Testis (tissue), 3 donors: Measurements from ENCODE around the gene HMGCS2. TPM values are rescaled to one million over a fixed set of nuclear protein-coding genes. Genes with fewer than 3 reads are reported as not detected.

Source experiments
- DNase-seq: peaks from one replicate; pipeline ENCODE4 v3.0.0-alpha.2; 2019
- H3K27ac ChIP-seq, 2 donors: fragments of 200-600 bp; sonication (generic); one replicate each; pipeline ENCODE4 v1.5.1; 2019
- H3K27me3 ChIP-seq: fragments of 200-600 bp; sonication (generic); one replicate; pipeline ENCODE4 v1.5.1; 2019
- H3K36me3 ChIP-seq: fragments of 200-600 bp; sonication (generic); one replicate; pipeline ENCODE4 v1.5.1; 2017; ENCODE audit warnings: low read depth; ENCODE audit errors: missing control alignments
- H3K4me1 ChIP-seq: fragments of 200-600 bp; sonication (generic); one replicate; pipeline ENCODE4 v1.5.1; 2019
- H3K4me3 ChIP-seq, 2 donors: fragments of 200-600 bp; sonication (generic); one replicate each; pipeline ENCODE4 v1.5.1; 2017 to 2019
- H3K9me3 ChIP-seq: fragments of 200-600 bp; sonication (generic); one replicate; pipeline ENCODE4 v1.5.1; 2017
- CTCF ChIP-seq, 3 experiments: fragments of 450-650 bp in 2 of 3; fragments of 200-600 bp in 1 of 3; sonication (generic) in 1 of 3; IDR thresholded peaks; one replicate each; pipeline ENCODE4 v1.5.1; 2016 to 2019; ENCODE audit warnings: antibody characterized with exemption in 3 of 3, mild to moderate bottlenecking in 2 of 3, moderate library complexity in 1 of 3
- POLR2A ChIP-seq: fragments of 450-650 bp; IDR thresholded peaks from one replicate; pipeline ENCODE4 v1.6.1; 2017; ENCODE audit warnings: antibody characterized with exemption, mild to moderate bottlenecking, moderate library complexity
- WGBS, 2 donors: methylation state at CpG; one replicate each; pipeline ENCODE4 v1.1.5; 2018; 5-methylcytosine and 5-hydroxymethylcytosine counted together
- intact Hi-C: fragments of 100-400 bp; cut with DNase I; formaldehyde crosslinking; loops from one replicate; pipeline ENCODE4 v1.15.1; 2023; ENCODE audit warnings: low total_unique reads
- polyA plus RNA-seq: library from polyadenylated mRNA; stranded (reverse); fragments of 350-450 nt; fragmentation: Illumina TruSeq; extraction: RNeasy Lipid Tissue Mini Kit (QIAGEN cat#74804); gene quantifications from one replicate; pipeline ENCODE4 v1.2.3, GENCODE V29; 2014; ENCODE audit warnings: low read depth, low replicate concordance; ENCODE audit not compliant: insufficient read depth
- total RNA-seq, 2 donors: library from RNA; depleted of rRNA; stranded (reverse); fragments of >200 nt; gene quantifications; one replicate each; pipeline ENCODE4 v1.2.3, GENCODE V29; 2016

HMGCS2 gene
- total and polyA plus RNA-seq, 3 donors from 2014 or later = 2.5 to 93.7 (median 43.6) TPM

GRCh38 chr1:119701659-119702058, 67.0 kb downstream of the HMGCS2 start:
- H3K27me3 ChIP-seq = no peaks in the 10 kb centered on the region
- H3K9me3 ChIP-seq = no peaks in the 10 kb centered on the region
- TF ChIP-seq POLR2A (no peak), CTCF (IDR thresholded peaks at IDR 0.05) (no peak)
- H3K27ac ChIP-seq = no peak overlapping the region
- no peak overlapping the region for H3K4me3 ChIP-seq
- DNase-seq = no peak
- intact Hi-C loops = no loop called here
- no peaks in the 10 kb centered on the region for H3K36me3 ChIP-seq
- H3K4me1 ChIP-seq = no peaks in the 10 kb centered on the region

DNA sequence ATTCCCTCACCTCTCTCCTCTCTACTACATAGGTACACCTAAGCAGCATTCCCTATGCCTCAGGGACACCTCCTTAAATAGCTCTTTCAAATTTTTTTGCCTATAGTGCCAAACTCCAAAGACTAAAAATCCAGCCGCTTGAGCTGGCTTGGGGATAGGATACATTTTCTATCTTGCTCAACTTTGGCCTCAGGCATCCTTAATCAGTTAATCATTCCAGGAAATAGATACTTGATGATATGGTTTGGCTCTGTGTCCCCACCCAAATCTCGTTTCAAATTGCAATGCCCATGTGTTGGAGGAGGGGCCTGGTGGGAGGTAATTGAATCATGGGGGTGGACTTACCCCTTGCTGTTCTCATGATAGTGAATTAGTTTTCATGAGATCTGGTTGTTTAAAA, 68.4 kb downstream of the HMGCS2 start:
- H3K9me3 ChIP-seq = no peaks in the 10 kb centered on the region
- no peaks in the 10 kb centered on the region for H3K27me3 ChIP-seq
- no peak for DNase-seq
- H3K27ac ChIP-seq = no peak overlapping the region
- TF ChIP-seq CTCF (IDR thresholded peaks at IDR 0.05) = no peak
- TF ChIP-seq POLR2A = no peak
- intact Hi-C loops = no loop called here
- no peak overlapping the region for H3K4me3 ChIP-seq
- H3K36me3 ChIP-seq = no peaks in the 10 kb centered on the region
- WGBS, 2 donors = 74 to 90% methylated on average over 2 of the region's 2 CpGs
- H3K4me1 ChIP-seq = no peaks in the 10 kb centered on the region

Other genes starting within 250 kb of the HMGCS2 start
- 10 to 100 TPM; 14.8 to 22.5 TPM for gene ZNF697, start 120.6 kb downstream of the HMGCS2 start, total RNA-seq
- 9.1 TPM for gene ZNF697, start 120.6 kb downstream of the HMGCS2 start, polyA plus RNA-seq
- gene PHGDH, start 57.0 kb downstream of the HMGCS2 start, total RNA-seq = 100 to 1,000 TPM in 1 of 2 donors, 10 to 100 TPM in 1; 85.3 to 161 TPM
- 131 TPM for gene PHGDH, start 57.0 kb downstream of the HMGCS2 start, polyA plus RNA-seq
- gene REG4, start 42.6 kb upstream of the HMGCS2 start, total RNA-seq = 1 to 10 TPM in 1 of 2 donors, under 1 TPM in 1; 0.16 to 1.9 TPM
- 6.3 TPM for gene REG4, start 42.6 kb upstream of the HMGCS2 start, polyA plus RNA-seq
- 10 to 100 TPM in 1 of 2 donors, 1 to 10 TPM in 1; 9.5 to 13.1 TPM for gene ADAM30, start 127.6 kb upstream of the HMGCS2 start, total RNA-seq
- gene ADAM30, start 127.6 kb upstream of the HMGCS2 start, polyA plus RNA-seq = 52.6 TPM